H1 (cell line): Measurements from ENCODE around the gene SULT2B1. TPM values are rescaled to one million over a fixed set of nuclear protein-coding genes. Genes with fewer than 3 reads are reported as not detected.

Experiments used
- BCL11A ChIP-seq, 2 experiments: IDR thresholded peaks; one replicate each; pipeline ENCODE4 v1.6.1; 2011; ENCODE audit warnings: low read depth in 2 of 2, low read length in 2 of 2, mild to moderate bottlenecking in 2 of 2
- BRCA1 ChIP-seq: IDR thresholded peaks from 2 replicates; pipeline ENCODE4 v1.6.1; 2012; ENCODE audit warnings: low read depth, low read length, improper control_type of control experiment
- CBX5 ChIP-seq: fragments of 300-800, 300-1000 bp; sonication (generic); IDR thresholded peaks from 2 replicates; pipeline ENCODE4 v1.7.1; 2016; ENCODE audit warnings: antibody characterized with exemption, low read length, low read depth
- CBX8 ChIP-seq: fragments of 300-800, 300-1000 bp; sonication (generic); IDR thresholded peaks from 2 replicates; pipeline ENCODE4 v1.7.1; 2016; ENCODE audit warnings: low read depth, low read length, borderline replicate concordance
- CHD2 ChIP-seq: IDR thresholded peaks from 2 replicates; pipeline ENCODE4 v1.6.1; 2012; ENCODE audit warnings: low read length, improper control_type of control experiment
- CREB1 ChIP-seq: IDR thresholded peaks from 2 replicates; pipeline ENCODE4 v1.6.1; 2012; ENCODE audit warnings: inconsistent platforms
- EP300 ChIP-seq, 2 experiments: IDR thresholded peaks; 1 replicate in 1 of 2; 2 replicates in 1 of 2; pipeline ENCODE4 v1.6.1; 2011 to 2012; ENCODE audit warnings: low read depth in 2 of 2, low read length in 2 of 2, mild to moderate bottlenecking in 2 of 2, borderline replicate concordance in 1 of 2, inconsistent platforms in 1 of 2, moderate library complexity in 1 of 2
- GABPA ChIP-seq: IDR thresholded peaks from 2 replicates; pipeline ENCODE4 v1.6.1; 2011; ENCODE audit warnings: mild to moderate bottlenecking, low read length, moderate library complexity, borderline replicate concordance; ENCODE audit not compliant: insufficient read depth
- HDAC2 ChIP-seq, 2 experiments: fragments of 300-600 bp in 1 of 2; sonication (generic) in 1 of 2; IDR thresholded peaks; 2 replicates each; pipeline ENCODE4 v1.6.1; 2011 to 2012; ENCODE audit warnings: low read depth in 2 of 2, low read length in 2 of 2, mild to moderate bottlenecking in 2 of 2, moderate library complexity in 2 of 2, borderline replicate concordance in 1 of 2, inconsistent platforms in 1 of 2
- KDM4A ChIP-seq: IDR thresholded peaks from one replicate; pipeline ENCODE4 v1.7.1; 2012; ENCODE audit warnings: low read depth, mild to moderate bottlenecking, moderate library complexity, low read length, inconsistent platforms; ENCODE audit not compliant: severe bottlenecking
- KDM5A ChIP-seq: fragments of 200-600 bp; IDR thresholded peaks from 2 replicates; pipeline ENCODE4 v1.7.1; 2012; ENCODE audit warnings: mild to moderate bottlenecking, low read length, inconsistent platforms, mixed read lengths
- MAFK ChIP-seq: IDR thresholded peaks from 2 replicates; pipeline ENCODE4 v1.6.1; 2012; ENCODE audit warnings: low read depth, mild to moderate bottlenecking, improper control_type of control experiment, low read length
- NRF1 ChIP-seq: IDR thresholded peaks from 2 replicates; pipeline ENCODE4 v1.6.1; 2011; ENCODE audit warnings: mild to moderate bottlenecking, low read depth, low read length, improper control_type of control experiment
- POLR2A ChIP-seq, 2 experiments: IDR thresholded peaks; 1 replicate in 1 of 2; 2 replicates in 1 of 2; pipeline ENCODE4 v1.6.1; 2011; ENCODE audit warnings: low read depth in 2 of 2, low read length in 2 of 2, mild to moderate bottlenecking in 2 of 2; ENCODE audit errors: control extremely low read depth in 1 of 2
- POLR2AphosphoS5 ChIP-seq: IDR thresholded peaks from 2 replicates; pipeline ENCODE4 v1.6.1; 2011; ENCODE audit warnings: low read depth, low read length
- RFX5 ChIP-seq: IDR thresholded peaks from 2 replicates; pipeline ENCODE4 v1.6.1; 2011; ENCODE audit warnings: low read depth, low read length, improper control_type of control experiment, borderline replicate concordance
- RXRA ChIP-seq: IDR thresholded peaks from 2 replicates; pipeline ENCODE4 v1.6.1; 2011; ENCODE audit warnings: low read depth, mild to moderate bottlenecking, low read length, moderate library complexity; ENCODE audit not compliant: insufficient read depth
- SAP30 ChIP-seq: fragments of 300-600 bp; sonication (generic); IDR thresholded peaks from 2 replicates; pipeline ENCODE4 v1.7.1; 2012; ENCODE audit warnings: low read length, moderate library complexity, mild to moderate bottlenecking, inconsistent platforms; ENCODE audit not compliant: insufficient read depth, insufficient replicate concordance
- SIX5 ChIP-seq: IDR thresholded peaks from 2 replicates; pipeline ENCODE4 v1.6.1; 2011; ENCODE audit warnings: mild to moderate bottlenecking, low read depth, low read length
- SRF ChIP-seq: IDR thresholded peaks from 2 replicates; pipeline ENCODE4 v1.6.1; 2011; ENCODE audit warnings: mild to moderate bottlenecking, low read depth, low read length, moderate library complexity
- TAF1 ChIP-seq: IDR thresholded peaks from 2 replicates; pipeline ENCODE4 v1.6.1; 2011; ENCODE audit warnings: mild to moderate bottlenecking, low read depth, low read length
- polyA plus RNA-seq, 7 experiments: library from polyadenylated mRNA; depleted of rRNA in 3 of 7; stranded (reverse) in 5 of 7; unstranded in 2 of 7; fragments of >200 nt in 5 of 7; fragments of 200-250 nt in 2 of 7; gene quantifications; 1 replicate in 5 of 7; 2 replicates in 1 of 7; 4 replicates in 1 of 7; pipeline versions ENCODE4 v1.2.1 to v1.2.3, GENCODE V29; 2011 to 2013; ENCODE audit warnings: missing spikeins in 2 of 7, mixed read lengths in 2 of 7
- total RNA-seq: library from RNA; stranded (reverse); fragmentation: NEBNext Ultra II Directional; extraction: Animal tissue kit (Norgen Biotek cat#: 25700); gene quantifications from 2 replicates; pipeline ENCODE4 v1.2.1, GENCODE V29; 2021
- TF ChIP-seq, protein P1 (sequence below), 3 experiments: IDR thresholded peaks; 1 replicate in 2 of 3; 2 replicates in 1 of 3; pipeline versions ENCODE4 v1.5.1 to v1.6.1; 2011; ENCODE audit warnings: low read length in 3 of 3, mild to moderate bottlenecking in 3 of 3, inconsistent platforms in 2 of 3, low read depth in 1 of 3, moderate library complexity in 1 of 3; ENCODE audit not compliant: insufficient read depth in 1 of 3; ENCODE audit errors: control extremely low read depth in 1 of 3
- TF ChIP-seq, protein P2 (sequence below): IDR thresholded peaks from 2 replicates; pipeline ENCODE4 v1.6.1; 2012; ENCODE audit warnings: inconsistent platforms

Gene SULT2B1
- total and polyA plus RNA-seq, 2 of the 8 experiments (the other 6 are each of a cell fraction or from before 2014, with no cell fraction given) = 1.5 to 2.6 TPM

DNA sequence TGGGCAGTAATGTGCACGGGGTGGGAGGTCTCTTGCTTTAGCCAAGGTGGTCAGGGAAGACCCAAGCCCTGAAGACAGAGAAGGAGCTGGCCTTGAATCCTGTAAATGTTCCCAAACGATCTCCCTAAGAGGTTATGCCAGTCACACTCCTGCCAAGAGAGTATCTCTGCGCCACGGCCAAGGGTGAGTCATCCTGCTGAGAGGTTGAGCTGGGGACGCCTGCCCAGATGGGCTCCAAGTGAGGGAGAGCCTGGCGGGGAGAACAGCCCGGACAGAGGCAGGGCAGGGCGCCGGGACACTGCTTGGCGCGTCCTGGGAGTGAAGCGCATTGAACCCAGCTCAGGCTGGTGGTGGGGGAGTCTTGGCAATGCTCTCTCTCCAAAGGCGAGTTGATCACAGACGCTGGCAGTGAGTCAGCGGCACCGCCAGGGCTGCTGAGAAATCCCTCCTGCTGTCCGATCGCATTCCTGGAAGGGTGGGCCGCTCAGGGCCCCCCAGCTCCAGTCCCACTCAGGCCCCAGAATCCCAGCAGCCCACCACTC, 16.4 kb downstream of the SULT2B1 start (continued):
- TF ChIP-seq KDM4A (no peak), KDM5A (no peak), EP300 (IDR thresholded peaks at IDR 0.05; ENCODE audit: borderline replicate concordance in 1 of 2, low read depth in 2 of 2, low read length in 2 of 2) (no peak), GABPA (no peak), BRCA1 (no peak), SRF (no peak), BCL11A (IDR thresholded peaks at IDR 0.05; ENCODE audit: low read depth in 2 of 2, low read length in 2 of 2) (no peak), RXRA (no peak), CBX5 (no peak), CREB1 (no peak), CBX8 (no peak), RFX5 (no peak), TAF1 (peak; percentile 50), NRF1 (no peak), HDAC2 (IDR thresholded peaks at IDR 0.05; ENCODE audit: borderline replicate concordance in 1 of 2, low read depth in 2 of 2, low read length in 2 of 2) (no peak), SAP30 (no peak), SIX5 (no peak), POLR2AphosphoS5 (peak; percentile 45; the same call in 1 of the 2 replicates), CHD2 (no peak), POLR2A (IDR thresholded peaks at IDR 0.05; ENCODE audit: control extremely low read depth in 1 of 2, low read depth in 2 of 2, low read length in 2 of 2) (peak in 1 of 2 experiments; percentile 47; a peak in 1 of 3 replicates), MAFK (no peak)
- TF ChIP-seq, protein P1, sequence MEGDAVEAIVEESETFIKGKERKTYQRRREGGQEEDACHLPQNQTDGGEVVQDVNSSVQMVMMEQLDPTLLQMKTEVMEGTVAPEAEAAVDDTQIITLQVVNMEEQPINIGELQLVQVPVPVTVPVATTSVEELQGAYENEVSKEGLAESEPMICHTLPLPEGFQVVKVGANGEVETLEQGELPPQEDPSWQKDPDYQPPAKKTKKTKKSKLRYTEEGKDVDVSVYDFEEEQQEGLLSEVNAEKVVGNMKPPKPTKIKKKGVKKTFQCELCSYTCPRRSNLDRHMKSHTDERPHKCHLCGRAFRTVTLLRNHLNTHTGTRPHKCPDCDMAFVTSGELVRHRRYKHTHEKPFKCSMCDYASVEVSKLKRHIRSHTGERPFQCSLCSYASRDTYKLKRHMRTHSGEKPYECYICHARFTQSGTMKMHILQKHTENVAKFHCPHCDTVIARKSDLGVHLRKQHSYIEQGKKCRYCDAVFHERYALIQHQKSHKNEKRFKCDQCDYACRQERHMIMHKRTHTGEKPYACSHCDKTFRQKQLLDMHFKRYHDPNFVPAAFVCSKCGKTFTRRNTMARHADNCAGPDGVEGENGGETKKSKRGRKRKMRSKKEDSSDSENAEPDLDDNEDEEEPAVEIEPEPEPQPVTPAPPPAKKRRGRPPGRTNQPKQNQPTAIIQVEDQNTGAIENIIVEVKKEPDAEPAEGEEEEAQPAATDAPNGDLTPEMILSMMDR (IDR thresholded peaks at IDR 0.05; ENCODE audit: control extremely low read depth in 1 of 3, insufficient read depth in 1 of 3, low read depth in 1 of 3, low read length in 3 of 3) = peak in 1 of 3 experiments; percentile 7; a peak in 2 of 4 replicates
- TF ChIP-seq, protein P2, sequence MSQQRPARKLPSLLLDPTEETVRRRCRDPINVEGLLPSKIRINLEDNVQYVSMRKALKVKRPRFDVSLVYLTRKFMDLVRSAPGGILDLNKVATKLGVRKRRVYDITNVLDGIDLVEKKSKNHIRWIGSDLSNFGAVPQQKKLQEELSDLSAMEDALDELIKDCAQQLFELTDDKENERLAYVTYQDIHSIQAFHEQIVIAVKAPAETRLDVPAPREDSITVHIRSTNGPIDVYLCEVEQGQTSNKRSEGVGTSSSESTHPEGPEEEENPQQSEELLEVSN = no peak
